GM12801 (cell line): Measurements from ENCODE around the gene LARGE2.

Source experiments
- TF ChIP-seq, protein P1 (sequence below): IDR thresholded peaks from one replicate; pipeline ENCODE4 v1.5.1; 2011; ENCODE audit warnings: control low read depth; ENCODE audit not compliant: insufficient read length; ENCODE audit errors: extremely low read depth

Gene LARGE2

DNA sequence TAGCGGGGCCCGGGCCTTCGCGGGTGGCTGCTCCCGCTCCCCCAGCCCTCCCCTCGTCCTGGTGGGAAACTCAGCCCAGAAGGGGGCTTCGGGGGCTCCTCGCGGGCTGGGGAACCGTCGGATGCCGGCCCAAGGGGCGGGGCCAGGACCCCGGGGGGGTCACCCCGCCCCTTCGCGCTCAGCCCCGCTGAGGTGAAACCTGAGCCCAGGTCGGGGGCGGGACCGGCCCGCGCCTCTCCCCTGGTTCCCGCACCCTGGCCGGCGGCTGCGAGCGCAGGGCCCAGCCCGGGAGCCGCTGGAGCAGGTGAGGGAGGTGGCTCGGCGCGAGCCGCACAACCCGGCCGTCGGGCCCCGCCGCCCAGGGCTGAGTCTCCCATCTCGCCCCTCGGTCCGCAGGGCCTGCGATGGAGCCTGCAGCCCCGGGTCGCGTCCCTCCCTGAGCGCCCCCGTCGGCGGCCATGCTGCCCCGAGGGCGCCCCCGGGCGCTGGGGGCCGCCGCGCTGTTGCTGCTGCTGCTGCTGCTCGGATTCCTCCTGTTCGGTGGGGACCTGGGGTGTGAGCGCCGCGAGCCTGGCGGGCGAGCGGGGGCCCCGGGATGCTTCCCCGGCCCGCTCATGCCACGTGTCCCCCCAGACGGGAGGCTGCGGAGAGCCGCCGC, at the start of gene LARGE2:
LARGE2 (plus strand) TSS at position 232 of the 658 bp plus-strand sequence; CDS start at position 459, 227 bp downstream.
- TF ChIP-seq, protein P1, sequence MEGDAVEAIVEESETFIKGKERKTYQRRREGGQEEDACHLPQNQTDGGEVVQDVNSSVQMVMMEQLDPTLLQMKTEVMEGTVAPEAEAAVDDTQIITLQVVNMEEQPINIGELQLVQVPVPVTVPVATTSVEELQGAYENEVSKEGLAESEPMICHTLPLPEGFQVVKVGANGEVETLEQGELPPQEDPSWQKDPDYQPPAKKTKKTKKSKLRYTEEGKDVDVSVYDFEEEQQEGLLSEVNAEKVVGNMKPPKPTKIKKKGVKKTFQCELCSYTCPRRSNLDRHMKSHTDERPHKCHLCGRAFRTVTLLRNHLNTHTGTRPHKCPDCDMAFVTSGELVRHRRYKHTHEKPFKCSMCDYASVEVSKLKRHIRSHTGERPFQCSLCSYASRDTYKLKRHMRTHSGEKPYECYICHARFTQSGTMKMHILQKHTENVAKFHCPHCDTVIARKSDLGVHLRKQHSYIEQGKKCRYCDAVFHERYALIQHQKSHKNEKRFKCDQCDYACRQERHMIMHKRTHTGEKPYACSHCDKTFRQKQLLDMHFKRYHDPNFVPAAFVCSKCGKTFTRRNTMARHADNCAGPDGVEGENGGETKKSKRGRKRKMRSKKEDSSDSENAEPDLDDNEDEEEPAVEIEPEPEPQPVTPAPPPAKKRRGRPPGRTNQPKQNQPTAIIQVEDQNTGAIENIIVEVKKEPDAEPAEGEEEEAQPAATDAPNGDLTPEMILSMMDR, result no peak

DNA sequence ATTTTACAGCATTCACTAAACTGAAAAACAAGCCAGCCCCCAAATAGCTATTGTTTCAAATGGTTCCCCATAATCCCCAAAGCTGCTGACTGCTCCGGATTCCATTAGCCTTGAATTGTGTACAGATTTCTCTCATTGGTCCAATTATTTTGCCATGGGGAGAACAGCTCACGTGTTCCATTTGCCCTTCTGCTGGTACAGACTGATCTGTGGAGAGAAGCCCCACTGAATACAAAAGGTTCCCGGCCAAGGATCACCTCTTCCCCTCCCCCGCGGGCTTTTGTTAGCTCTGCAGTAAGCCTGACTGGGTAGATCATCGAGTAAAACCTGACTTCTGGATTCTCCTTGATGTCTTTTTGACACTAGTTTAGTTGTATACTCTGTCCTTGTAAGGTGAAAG, 46.1 kb upstream of the LARGE2 start:
- TF ChIP-seq, protein P1, result no peak

DNA sequence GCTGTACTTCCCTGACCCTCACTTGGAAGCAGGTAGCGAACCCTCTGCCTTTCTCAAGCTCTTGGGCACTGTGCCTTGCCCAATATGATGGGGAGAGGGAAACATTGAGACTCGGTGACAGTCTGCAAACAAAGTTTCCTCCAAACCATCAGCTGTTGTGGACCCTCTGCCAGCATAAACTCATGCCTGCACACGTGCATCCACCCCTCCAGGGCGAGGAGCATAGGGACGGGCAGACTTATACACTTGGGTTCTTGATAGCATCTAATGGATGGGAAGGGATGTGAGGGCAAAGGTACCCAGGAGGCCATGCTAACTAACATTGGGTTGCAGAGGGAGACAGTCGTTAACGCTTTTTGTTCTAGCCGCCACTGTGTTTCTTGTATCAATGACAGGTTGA, 45.2 kb upstream of the LARGE2 start:
- TF ChIP-seq, protein P1, result no peak

DNA sequence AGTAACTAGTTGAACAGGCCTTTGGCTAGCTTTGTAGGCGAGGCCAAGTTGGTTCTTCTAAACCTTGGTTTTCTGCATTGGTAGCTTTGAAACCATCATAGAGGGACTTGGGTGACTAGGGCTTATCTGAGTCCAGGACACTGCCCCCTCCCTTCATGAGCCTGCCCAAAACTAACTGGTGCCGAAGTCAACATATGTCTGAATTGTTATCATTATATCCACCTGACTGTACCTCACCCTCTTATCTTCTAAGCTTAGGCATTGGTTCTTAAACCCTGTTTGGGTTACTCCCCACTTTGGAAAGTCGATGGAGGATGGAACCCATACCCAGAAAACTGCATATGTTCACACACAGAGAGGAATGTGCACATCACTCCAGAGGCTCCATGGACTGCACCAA, 44.6 kb upstream of the LARGE2 start:
- TF ChIP-seq, protein P1, result no peak

DNA sequence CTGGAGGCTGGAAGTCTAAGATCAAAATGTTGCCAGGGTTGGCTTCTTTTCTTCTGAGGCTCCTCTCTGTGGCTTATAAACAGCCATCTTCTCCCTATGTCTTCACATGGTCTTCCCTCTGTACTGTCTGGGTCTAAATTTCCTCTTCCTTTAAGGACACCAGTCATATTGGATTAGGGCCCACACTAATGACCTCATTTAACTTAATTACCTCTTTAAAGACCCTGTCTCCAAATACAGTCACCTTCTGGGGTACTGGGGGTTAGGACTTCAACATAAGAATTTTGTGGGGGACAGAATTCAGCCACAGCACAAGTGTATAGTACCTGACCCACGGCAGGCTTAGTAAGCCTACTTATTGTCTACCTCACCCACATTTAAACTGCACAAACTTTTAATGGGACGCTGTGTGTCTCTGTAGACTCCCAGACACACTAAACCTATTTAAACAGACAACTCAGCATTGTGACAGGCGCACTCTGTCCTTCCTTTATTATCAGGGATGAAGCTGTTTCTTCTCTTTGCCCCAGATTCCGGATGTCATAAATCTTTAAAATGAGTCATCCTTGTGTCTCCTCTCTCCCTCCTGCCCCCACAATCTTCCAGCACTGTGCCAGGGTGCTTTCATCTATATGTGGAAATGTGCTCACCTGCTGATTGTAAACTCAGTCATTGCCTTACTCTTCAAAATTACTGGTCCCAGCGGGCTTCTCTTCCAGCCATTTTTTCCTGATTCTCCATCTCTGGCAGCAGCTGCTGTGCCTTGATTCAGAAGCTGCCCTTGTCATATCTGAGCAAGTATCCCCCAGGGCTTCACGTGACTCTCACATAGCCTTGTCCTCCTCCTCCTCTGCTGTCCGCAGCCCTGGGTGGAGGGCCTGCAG, 42.4 kb upstream of the LARGE2 start:
- TF ChIP-seq, protein P1, result no peak

DNA sequence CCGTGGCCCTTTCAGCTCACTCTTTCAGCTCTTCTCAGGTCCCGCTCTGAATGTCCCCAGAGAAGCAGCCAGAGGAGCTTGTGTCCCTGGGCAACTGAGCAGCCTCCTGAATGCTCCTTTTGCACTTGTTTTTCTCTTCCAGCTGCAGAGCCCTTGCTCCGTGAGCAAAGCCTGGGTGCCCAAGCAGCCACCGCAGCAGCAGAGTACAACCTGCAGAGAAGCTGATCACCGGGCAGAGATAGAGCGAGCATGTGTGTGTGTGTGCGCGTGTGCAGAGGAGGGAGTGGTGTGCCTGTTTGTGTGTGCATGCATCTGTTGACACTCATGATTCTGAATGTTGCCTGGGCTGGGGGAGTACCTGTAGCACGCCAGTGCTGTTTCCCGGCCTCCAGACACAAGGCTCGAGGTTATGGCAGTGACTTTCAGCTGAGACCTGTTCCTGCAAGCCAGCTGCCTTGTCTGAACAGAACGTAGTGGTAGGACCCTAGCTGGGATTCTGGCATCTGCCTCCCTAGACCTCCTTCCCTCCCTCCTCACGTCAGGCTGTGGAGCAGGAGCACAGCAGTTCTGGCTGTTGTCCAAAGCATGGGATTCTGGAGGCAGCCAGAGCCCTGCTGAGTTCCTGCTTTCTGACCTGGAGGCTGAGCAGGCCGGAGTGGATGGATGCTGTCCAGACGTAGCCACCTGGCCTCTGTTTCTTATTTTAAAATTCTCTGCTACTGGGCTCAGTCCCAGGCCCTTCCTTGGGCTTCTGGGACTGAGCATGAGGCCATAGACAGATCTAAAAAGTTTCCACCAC, 41.5 kb upstream of the LARGE2 start:
- TF ChIP-seq, protein P1, result no peak
